Sigmoid colon (tissue), 7 donors: ENCODE results near the gene PRICKLE4. TPM values are rescaled to one million over a fixed set of nuclear protein-coding genes. Genes with fewer than 3 reads are reported as not detected.

Experiments used
- DNase-seq: peaks from one replicate; pipeline ENCODE4 v3.0.0-alpha.2; 2019
- H3K27ac ChIP-seq, 4 donors: fragments of 200-600 bp; sonication (generic); one replicate each; pipeline ENCODE4 v1.5.1; 2016 to 2019; ENCODE audit warnings: mild to moderate bottlenecking in 1 of 4
- H3K27me3 ChIP-seq, 3 donors: fragments of 200-600 bp; sonication (generic); one replicate each; pipeline ENCODE4 v1.5.1; 2019; ENCODE audit warnings: mild to moderate bottlenecking in 1 of 3
- H3K36me3 ChIP-seq, 4 donors: fragments of 200-600 bp; sonication (generic); one replicate each; pipeline ENCODE4 v1.5.1; 2016 to 2019
- H3K4me1 ChIP-seq, 4 donors: fragments of 200-600 bp; sonication (generic); one replicate each; pipeline ENCODE4 v1.5.1; 2017 to 2019
- H3K4me3 ChIP-seq, 4 donors: fragments of 200-600 bp; sonication (generic); one replicate each; pipeline ENCODE4 v1.5.1; 2017 to 2019; ENCODE audit warnings: mild to moderate bottlenecking in 2 of 4, moderate library complexity in 1 of 4
- H3K9me3 ChIP-seq, 4 donors: fragments of 200-600 bp in 3 of 4; sonication (generic) in 3 of 4; one replicate each; pipeline versions ENCODE4 v1.5.1 to v1.6.1; 2013 to 2019
- EP300 ChIP-seq, 4 donors: sonication (generic); formaldehyde crosslinking; IDR thresholded peaks; one replicate each; pipeline ENCODE4 v1.6.1; 2017; ENCODE audit warnings: antibody characterized with exemption in 4 of 4
- POLR2A ChIP-seq, 2 donors: fragments of 450-650 bp; IDR thresholded peaks; one replicate each; pipeline ENCODE4 v1.6.1; 2016; ENCODE audit warnings: antibody characterized with exemption in 2 of 2, mild to moderate bottlenecking in 2 of 2, moderate library complexity in 2 of 2
- POLR2AphosphoS5 ChIP-seq, 4 donors: sonication (generic); formaldehyde crosslinking; IDR thresholded peaks; one replicate each; pipeline ENCODE4 v1.6.1; 2017; ENCODE audit warnings: antibody characterized with exemption in 4 of 4
- WGBS, 2 donors: extraction: QIAGEN DNeasy Blood & Tissue Kit; methylation state at CpG; one replicate each; pipeline ENCODE4 v1.1.7; 2013; 5-methylcytosine and 5-hydroxymethylcytosine counted together
- intact Hi-C: fragments of 100-400 bp; cut with DNase I; formaldehyde crosslinking; loops from one replicate; pipeline ENCODE4 v1.15.1; 2023
- polyA plus RNA-seq, 3 donors: library from polyadenylated mRNA; stranded (reverse); fragments of 200-250 nt; gene quantifications; one replicate each; pipeline ENCODE4 v1.2.3, GENCODE V29; 2013
- total RNA-seq, 4 donors: library from RNA; depleted of rRNA; stranded (reverse); fragments of >200 nt; gene quantifications; one replicate each; pipeline ENCODE4 v1.1.0, GENCODE V29; 2016
- TF ChIP-seq, protein P1 (sequence below), 4 experiments: fragments of 450-650 bp in 3 of 4; fragments of 200-600 bp in 1 of 4; IDR thresholded peaks; one replicate each; pipeline ENCODE4 v1.5.1; 2016 to 2019; ENCODE audit warnings: antibody characterized with exemption in 4 of 4, mild to moderate bottlenecking in 3 of 4, moderate library complexity in 2 of 4
- donor health status: healthy with polysubstance abuse.
- donor health status: Bipolar disorder and iron deficiency.
- donor health status: healthy.

Gene PRICKLE4
- total and polyA plus RNA-seq, 7 donors, result 1.5 to 13.8 (median 4.1) TPM; not detected in 2

- H3K9me3 ChIP-seq, result no peaks in the 10 kb centered on the region
- H3K4me3 ChIP-seq, result no peak overlapping the region
- intact Hi-C loops, result no loop called here
- no peak for DNase-seq
- WGBS, 2 donors, result 94% methylated on average over 29 of the region's 29 CpGs
- H3K4me1 ChIP-seq, result peaks cover 0 to 10% (median 7%) of the 10 kb centered on the region in 4 donors
- peaks cover 12 to 68% (median 42%) of the 10 kb centered on the region in 4 donors for H3K36me3 ChIP-seq
- TF ChIP-seq POLR2A (IDR thresholded peaks at IDR 0.05) (no peak), EP300 (IDR thresholded peaks at IDR 0.05) (no peak), POLR2AphosphoS5 (IDR thresholded peaks at IDR 0.05) (no peak)
- TF ChIP-seq, protein P1, sequence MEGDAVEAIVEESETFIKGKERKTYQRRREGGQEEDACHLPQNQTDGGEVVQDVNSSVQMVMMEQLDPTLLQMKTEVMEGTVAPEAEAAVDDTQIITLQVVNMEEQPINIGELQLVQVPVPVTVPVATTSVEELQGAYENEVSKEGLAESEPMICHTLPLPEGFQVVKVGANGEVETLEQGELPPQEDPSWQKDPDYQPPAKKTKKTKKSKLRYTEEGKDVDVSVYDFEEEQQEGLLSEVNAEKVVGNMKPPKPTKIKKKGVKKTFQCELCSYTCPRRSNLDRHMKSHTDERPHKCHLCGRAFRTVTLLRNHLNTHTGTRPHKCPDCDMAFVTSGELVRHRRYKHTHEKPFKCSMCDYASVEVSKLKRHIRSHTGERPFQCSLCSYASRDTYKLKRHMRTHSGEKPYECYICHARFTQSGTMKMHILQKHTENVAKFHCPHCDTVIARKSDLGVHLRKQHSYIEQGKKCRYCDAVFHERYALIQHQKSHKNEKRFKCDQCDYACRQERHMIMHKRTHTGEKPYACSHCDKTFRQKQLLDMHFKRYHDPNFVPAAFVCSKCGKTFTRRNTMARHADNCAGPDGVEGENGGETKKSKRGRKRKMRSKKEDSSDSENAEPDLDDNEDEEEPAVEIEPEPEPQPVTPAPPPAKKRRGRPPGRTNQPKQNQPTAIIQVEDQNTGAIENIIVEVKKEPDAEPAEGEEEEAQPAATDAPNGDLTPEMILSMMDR (IDR thresholded peaks at IDR 0.05), result no peak
- H3K27ac ChIP-seq, result no peak overlapping the region
- H3K27me3 ChIP-seq, result no peaks in the 10 kb centered on the region
Measured at GRCh38 chr6:41771058-41771983, 9.3 kb upstream of the PRICKLE4 start.

DNA sequence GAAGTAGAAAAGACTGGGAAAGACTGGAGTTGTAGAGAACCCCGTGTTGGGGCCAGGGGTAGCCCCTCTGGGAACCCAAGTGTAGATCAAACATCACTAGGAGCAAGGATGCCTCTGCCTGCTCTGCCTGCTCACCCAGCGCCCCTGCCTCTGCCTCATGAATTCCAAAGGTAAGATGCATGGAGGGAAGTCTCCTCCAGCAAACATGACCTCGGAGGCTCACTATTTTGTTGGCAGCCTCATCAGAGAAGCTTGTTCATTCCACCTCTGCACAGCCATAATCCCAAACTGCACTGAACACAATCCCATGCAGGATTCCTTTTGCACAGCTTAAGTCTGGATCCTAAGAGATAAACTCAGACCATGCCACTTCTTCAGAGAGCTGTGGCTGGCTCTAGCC, 5.7 kb upstream of the PRICKLE4 start:
- Histone ChIP-seq H3K9me3 (no peaks in the 10 kb centered on the region), H3K4me1 (peaks cover 0 to 16% (median 9%) of the 10 kb centered on the region in 4 donors), H3K27ac (no peak overlapping the region), H3K36me3 (peaks cover 12 to 78% (median 42%) of the 10 kb centered on the region in 4 donors), H3K4me3 (no peak overlapping the region), H3K27me3 (no peaks in the 10 kb centered on the region)
- TF ChIP-seq, protein P1 (IDR thresholded peaks at IDR 0.05), result no peak
- TF ChIP-seq POLR2AphosphoS5 (IDR thresholded peaks at IDR 0.05) (no peak), POLR2A (IDR thresholded peaks at IDR 0.05) (no peak), EP300 (IDR thresholded peaks at IDR 0.05) (no peak)
- intact Hi-C loops, result loop anchor here (5.0 kb wide), 1 partner anchor 173 kb away; no protein-coding TSS in a partner anchor
- no peak for DNase-seq
- WGBS, 2 donors, result 90 to 98% methylated on average over 3 of the region's 3 CpGs

- intact Hi-C loops, result loop anchor here (5.0 kb wide), 1 partner anchor 173 kb away; no protein-coding TSS in a partner anchor
- Histone ChIP-seq H3K4me1 (peaks cover 0 to 16% (median 9%) of the 10 kb centered on the region in 4 donors), H3K36me3 (peaks cover 12 to 74% (median 42%) of the 10 kb centered on the region in 4 donors), H3K4me3 (no peak overlapping the region), H3K9me3 (no peaks in the 10 kb centered on the region), H3K27me3 (no peaks in the 10 kb centered on the region), H3K27ac (no peak overlapping the region)
- 87 to 93% methylated on average over 13 of the region's 13 CpGs for WGBS, 2 donors
- TF ChIP-seq POLR2A (IDR thresholded peaks at IDR 0.05) (no peak), POLR2AphosphoS5 (IDR thresholded peaks at IDR 0.05) (no peak), EP300 (IDR thresholded peaks at IDR 0.05) (no peak)
- TF ChIP-seq, protein P1 (IDR thresholded peaks at IDR 0.05), result no peak
- no peak for DNase-seq
Measured at GRCh38 chr6:41775293-41775882, 5.2 kb upstream of the PRICKLE4 start.

DNA sequence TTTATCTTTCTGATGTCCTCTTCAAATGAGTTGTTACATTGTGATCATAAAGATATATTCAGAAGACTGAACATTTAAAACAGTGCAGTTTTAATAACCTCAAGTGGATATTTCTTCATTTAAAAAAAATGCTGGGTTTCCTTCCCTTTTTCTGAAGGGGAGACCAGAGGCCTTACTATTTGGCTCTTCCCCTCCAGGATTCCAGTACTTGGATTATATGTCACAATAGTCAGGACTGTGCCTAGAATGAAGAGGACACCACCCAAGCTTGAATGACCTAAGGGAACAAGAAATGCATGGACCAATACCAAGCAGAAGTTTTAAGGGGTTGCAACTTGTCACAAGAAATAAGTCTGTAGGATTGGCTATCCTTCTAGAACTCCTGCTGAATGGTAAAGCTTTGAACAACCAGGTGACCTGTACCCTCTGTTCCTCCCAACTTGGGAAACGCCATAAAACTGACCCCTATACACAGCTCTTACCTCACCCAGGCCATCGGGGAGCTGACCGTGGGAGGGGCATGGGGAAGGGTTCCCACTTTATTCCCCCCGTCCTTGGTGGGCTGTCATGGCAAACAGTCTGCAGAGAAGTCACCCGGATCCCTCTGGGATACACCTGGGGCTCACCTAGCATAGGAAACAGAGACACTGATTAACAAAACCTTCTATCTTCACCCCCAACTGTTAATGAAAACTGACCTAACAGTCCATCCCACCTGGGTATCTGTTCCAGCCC, 2.9 kb upstream of the PRICKLE4 start:
- intact Hi-C loops, result loop anchor here (2.0 to 5.0 kb wide), 2 partner anchors 43 to 175 kb away; partner anchors contain the start of gene TFEB
- Histone ChIP-seq H3K27ac (no peak overlapping the region), H3K36me3 (peaks cover 12 to 51% (median 25%) of the 10 kb centered on the region in 4 donors), H3K4me3 (no peak overlapping the region), H3K4me1 (peaks cover 0 to 30% (median 22%) of the 10 kb centered on the region in 4 donors), H3K9me3 (no peaks in the 10 kb centered on the region), H3K27me3 (no peaks in the 10 kb centered on the region)
- no peak for DNase-seq
- TF ChIP-seq POLR2A (IDR thresholded peaks at IDR 0.05) (no peak), POLR2AphosphoS5 (IDR thresholded peaks at IDR 0.05) (no peak), EP300 (IDR thresholded peaks at IDR 0.05) (no peak)
- TF ChIP-seq, protein P1 (IDR thresholded peaks at IDR 0.05), result no peak
- 87 to 88% methylated on average over 5 of the region's 5 CpGs for WGBS, 2 donors
